ENCODE results near the gene ZNF208. TPM values are rescaled to one million over a fixed set of nuclear protein-coding genes. Genes with fewer than 3 reads are reported as not detected.

ZNF208 gene
- total and polyA plus RNA-seq, 4 experiments from 2014 or later: 1.6 to 13.0 (median 6.1) TPM

- no peak overlapping the region for H3K4me3 ChIP-seq (ENCODE audit: low read length in 2 of 2)
- peaks cover 0 to 23% of the 10 kb centered on the region in 2 donors for H3K9me3 ChIP-seq (ENCODE audit: control insufficient read depth in 1 of 2, low read length in 2 of 2)
- ChIA-PET CTCF (ENCODE audit: partially characterized antibody) (no interaction called here), POLR2A (ENCODE audit: partially characterized antibody) (no interaction called here)
- Mint-ChIP-seq H3K4me1 (no peaks in the 10 kb centered on the region), H3K4me3 (no peak overlapping the region), H3K9me3 (peaks cover 2 to 87% (median 58%) of the 10 kb centered on the region in 8 donors), H3K36me3 (peaks cover 5 to 12% of the 10 kb centered on the region in 2 donors), H3K27me3 (no peaks in the 10 kb centered on the region), H3K27ac (no peak overlapping the region)
- DNase-seq: no peak
- no peaks in the 10 kb centered on the region for H3K4me1 ChIP-seq (ENCODE audit: insufficient read depth, low read length)
- H3K27me3 ChIP-seq (ENCODE audit: insufficient read depth, low read length): no peaks in the 10 kb centered on the region
- H3K27ac ChIP-seq (ENCODE audit: low read depth, low read length): no peak overlapping the region
- intact Hi-C loops (cut with micrococcal nuclease): no loop called here
- no peaks in the 10 kb centered on the region for H3K36me3 ChIP-seq (ENCODE audit: insufficient read depth, low read length)
These were observed 63.0 kb downstream of the ZNF208 start for GRCh38 chr19:21947775-21948174.

GRCh38 chr19:21940684-21941083 lies 70.1 kb downstream of the ZNF208 start:
- intact Hi-C loops (cut with micrococcal nuclease): no loop called here
- no peaks in the 10 kb centered on the region for H3K27me3 Mint-ChIP-seq
- H3K27ac Mint-ChIP-seq: no peak overlapping the region
- Histone ChIP-seq H3K4me1 (ENCODE audit: insufficient read depth, low read length) (no peaks in the 10 kb centered on the region), H3K27me3 (ENCODE audit: insufficient read depth, low read length) (no peaks in the 10 kb centered on the region), H3K4me3 (ENCODE audit: low read length in 2 of 2) (no peak overlapping the region), H3K27ac (ENCODE audit: low read depth, low read length) (no peak overlapping the region), H3K36me3 (ENCODE audit: insufficient read depth, low read length) (no peaks in the 10 kb centered on the region), H3K9me3 (ENCODE audit: control insufficient read depth in 1 of 2, low read length in 2 of 2) (peaks cover 0 to 6% of the 10 kb centered on the region in 2 donors)
- ChIA-PET CTCF (ENCODE audit: partially characterized antibody) (no interaction called here), POLR2A (ENCODE audit: partially characterized antibody) (no interaction called here)
- no peaks in the 10 kb centered on the region for H3K4me1 Mint-ChIP-seq
- DNase-seq: no peak
- H3K9me3 Mint-ChIP-seq: peaks cover 2 to 53% (median 22%) of the 10 kb centered on the region in 8 donors
- no peak overlapping the region for H3K4me3 Mint-ChIP-seq
- H3K36me3 Mint-ChIP-seq: peaks cover 1 to 3% of the 10 kb centered on the region in 2 donors

GRCh38 chr19:21934593-21934992 lies 76.2 kb downstream of the ZNF208 start:
- CTCF ChIA-PET (ENCODE audit: partially characterized antibody): no interaction called here
- POLR2A ChIA-PET (ENCODE audit: partially characterized antibody): no interaction called here
- Histone ChIP-seq H3K36me3 (ENCODE audit: insufficient read depth, low read length) (no peaks in the 10 kb centered on the region), H3K27me3 (ENCODE audit: insufficient read depth, low read length) (no peaks in the 10 kb centered on the region), H3K27ac (ENCODE audit: low read depth, low read length) (no peak overlapping the region), H3K4me3 (ENCODE audit: low read length in 2 of 2) (no peak overlapping the region), H3K9me3 (ENCODE audit: control insufficient read depth in 1 of 2, low read length in 2 of 2) (no peaks in the 10 kb centered on the region), H3K4me1 (ENCODE audit: insufficient read depth, low read length) (no peaks in the 10 kb centered on the region)
- peaks cover 2 to 41% (median 16%) of the 10 kb centered on the region in 8 donors for H3K9me3 Mint-ChIP-seq
- H3K4me3 Mint-ChIP-seq: no peak overlapping the region
- H3K27me3 Mint-ChIP-seq: no peaks in the 10 kb centered on the region
- no peak for DNase-seq
- no peak overlapping the region for H3K27ac Mint-ChIP-seq
- peaks cover 1 to 3% of the 10 kb centered on the region in 2 donors for H3K36me3 Mint-ChIP-seq
- H3K4me1 Mint-ChIP-seq: no peaks in the 10 kb centered on the region
- intact Hi-C loops (cut with micrococcal nuclease): no loop called here

GRCh38 chr19:21934131-21934530 lies 76.6 kb downstream of the ZNF208 start:
- Histone ChIP-seq H3K4me3 (ENCODE audit: low read length in 2 of 2) (no peak overlapping the region), H3K27ac (ENCODE audit: low read depth, low read length) (no peak overlapping the region), H3K4me1 (ENCODE audit: insufficient read depth, low read length) (no peaks in the 10 kb centered on the region), H3K9me3 (ENCODE audit: control insufficient read depth in 1 of 2, low read length in 2 of 2) (no peaks in the 10 kb centered on the region), H3K27me3 (ENCODE audit: insufficient read depth, low read length) (no peaks in the 10 kb centered on the region), H3K36me3 (ENCODE audit: insufficient read depth, low read length) (no peaks in the 10 kb centered on the region)
- ChIA-PET CTCF (ENCODE audit: partially characterized antibody) (no interaction called here), POLR2A (ENCODE audit: partially characterized antibody) (no interaction called here)
- H3K9me3 Mint-ChIP-seq: peaks cover 2 to 41% (median 16%) of the 10 kb centered on the region in 8 donors
- intact Hi-C loops (cut with micrococcal nuclease): no loop called here
- no peak for DNase-seq
- H3K27me3 Mint-ChIP-seq: peaks cover 0 to under 1% of the 10 kb centered on the region in 2 donors
- H3K27ac Mint-ChIP-seq: no peak overlapping the region
- no peak overlapping the region for H3K4me3 Mint-ChIP-seq
- H3K36me3 Mint-ChIP-seq: peaks cover 1 to 3% of the 10 kb centered on the region in 2 donors
- no peaks in the 10 kb centered on the region for H3K4me1 Mint-ChIP-seq

- CTCF ChIA-PET (ENCODE audit: partially characterized antibody): no interaction called here
- Mint-ChIP-seq H3K36me3 (no peaks in the 10 kb centered on the region), H3K27me3 (no peaks in the 10 kb centered on the region), H3K9me3 (peaks cover 13 to 45% (median 25%) of the 10 kb centered on the region in 8 donors), H3K4me3 (no peak overlapping the region), H3K27ac (no peak overlapping the region), H3K4me1 (no peaks in the 10 kb centered on the region)
- Histone ChIP-seq H3K27me3 (ENCODE audit: insufficient read depth, low read length) (no peaks in the 10 kb centered on the region), H3K36me3 (ENCODE audit: insufficient read depth, low read length) (no peaks in the 10 kb centered on the region), H3K4me1 (ENCODE audit: insufficient read depth, low read length) (no peaks in the 10 kb centered on the region), H3K27ac (ENCODE audit: low read depth, low read length) (no peak overlapping the region), H3K9me3 (ENCODE audit: control insufficient read depth in 1 of 2, low read length in 2 of 2) (no peaks in the 10 kb centered on the region), H3K4me3 (ENCODE audit: low read length in 2 of 2) (no peak overlapping the region)
- intact Hi-C loops (cut with micrococcal nuclease): no loop called here
- POLR2A ChIA-PET (ENCODE audit: partially characterized antibody): no interaction called here
- no peak for DNase-seq
These were observed 88.5 kb downstream of the ZNF208 start for GRCh38 chr19:21922276-21922675.

- Histone ChIP-seq H3K27me3 (ENCODE audit: insufficient read depth, low read length) (no peaks in the 10 kb centered on the region), H3K4me1 (ENCODE audit: insufficient read depth, low read length) (no peaks in the 10 kb centered on the region), H3K36me3 (ENCODE audit: insufficient read depth, low read length) (no peaks in the 10 kb centered on the region), H3K9me3 (ENCODE audit: control insufficient read depth in 1 of 2, low read length in 2 of 2) (no peaks in the 10 kb centered on the region), H3K27ac (ENCODE audit: low read depth, low read length) (no peak overlapping the region), H3K4me3 (ENCODE audit: low read length in 2 of 2) (no peak overlapping the region)
- ChIA-PET POLR2A (ENCODE audit: partially characterized antibody) (no interaction called here), CTCF (ENCODE audit: partially characterized antibody) (no interaction called here)
- H3K36me3 Mint-ChIP-seq: no peaks in the 10 kb centered on the region
- peaks cover 13 to 50% (median 27%) of the 10 kb centered on the region in 8 donors for H3K9me3 Mint-ChIP-seq
- intact Hi-C loops (cut with micrococcal nuclease): no loop called here
- no peaks in the 10 kb centered on the region for H3K4me1 Mint-ChIP-seq
- no peak for DNase-seq
- H3K27ac Mint-ChIP-seq: no peak overlapping the region
- H3K27me3 Mint-ChIP-seq: no peaks in the 10 kb centered on the region
- no peak overlapping the region for H3K4me3 Mint-ChIP-seq
These were observed 89.0 kb downstream of the ZNF208 start for GRCh38 chr19:21921691-21922180.

- H3K36me3 Mint-ChIP-seq: no peaks in the 10 kb centered on the region
- H3K9me3 Mint-ChIP-seq: peaks cover 11 to 56% (median 22%) of the 10 kb centered on the region in 8 donors
- Histone ChIP-seq H3K4me3 (ENCODE audit: low read length in 2 of 2) (no peak overlapping the region), H3K4me1 (ENCODE audit: insufficient read depth, low read length) (no peaks in the 10 kb centered on the region), H3K27me3 (ENCODE audit: insufficient read depth, low read length) (no peaks in the 10 kb centered on the region), H3K27ac (ENCODE audit: low read depth, low read length) (no peak overlapping the region), H3K36me3 (ENCODE audit: insufficient read depth, low read length) (no peaks in the 10 kb centered on the region), H3K9me3 (ENCODE audit: control insufficient read depth in 1 of 2, low read length in 2 of 2) (no peaks in the 10 kb centered on the region)
- H3K4me3 Mint-ChIP-seq: no peak overlapping the region
- no peak for DNase-seq
- H3K27me3 Mint-ChIP-seq: no peaks in the 10 kb centered on the region
- CTCF ChIA-PET (ENCODE audit: partially characterized antibody): no interaction called here
- POLR2A ChIA-PET (ENCODE audit: partially characterized antibody): no interaction called here
- no peak overlapping the region for H3K27ac Mint-ChIP-seq
- intact Hi-C loops (cut with micrococcal nuclease): no loop called here
- no peaks in the 10 kb centered on the region for H3K4me1 Mint-ChIP-seq
These were observed 95.3 kb downstream of the ZNF208 start for GRCh38 chr19:21915411-21915810.

GRCh38 chr19:21912654-21913053 lies 98.1 kb downstream of the ZNF208 start:
- no peaks in the 10 kb centered on the region for H3K27me3 ChIP-seq (ENCODE audit: insufficient read depth, low read length)
- no peaks in the 10 kb centered on the region for H3K36me3 ChIP-seq (ENCODE audit: insufficient read depth, low read length)
- Mint-ChIP-seq H3K9me3 (peaks cover 0 to 34% (median 6%) of the 10 kb centered on the region in 8 donors), H3K4me3 (no peak overlapping the region), H3K27me3 (no peaks in the 10 kb centered on the region), H3K27ac (no peak overlapping the region), H3K36me3 (no peaks in the 10 kb centered on the region), H3K4me1 (no peaks in the 10 kb centered on the region)
- ChIA-PET POLR2A (ENCODE audit: partially characterized antibody) (no interaction called here), CTCF (ENCODE audit: partially characterized antibody) (no interaction called here)
- no peak overlapping the region for H3K27ac ChIP-seq (ENCODE audit: low read depth, low read length)
- intact Hi-C loops (cut with micrococcal nuclease): no loop called here
- no peaks in the 10 kb centered on the region for H3K9me3 ChIP-seq (ENCODE audit: control insufficient read depth in 1 of 2, low read length in 2 of 2)
- H3K4me3 ChIP-seq (ENCODE audit: low read length in 2 of 2): no peak overlapping the region
- no peaks in the 10 kb centered on the region for H3K4me1 ChIP-seq (ENCODE audit: insufficient read depth, low read length)
- DNase-seq: no peak
